ENCODE measurements around the gene FRAS1. TPM values are rescaled to one million over a fixed set of nuclear protein-coding genes. Genes with fewer than 3 reads are reported as not detected.
A peak's percentile ranks its signal among the peaks of the same experiment; 100 is the strongest.

Gene FRAS1
- total and polyA plus RNA-seq, 2 of the 8 experiments (the other 6 are each of a cell fraction or from before 2014, with no cell fraction given): 38.5 to 109 TPM

DNA sequence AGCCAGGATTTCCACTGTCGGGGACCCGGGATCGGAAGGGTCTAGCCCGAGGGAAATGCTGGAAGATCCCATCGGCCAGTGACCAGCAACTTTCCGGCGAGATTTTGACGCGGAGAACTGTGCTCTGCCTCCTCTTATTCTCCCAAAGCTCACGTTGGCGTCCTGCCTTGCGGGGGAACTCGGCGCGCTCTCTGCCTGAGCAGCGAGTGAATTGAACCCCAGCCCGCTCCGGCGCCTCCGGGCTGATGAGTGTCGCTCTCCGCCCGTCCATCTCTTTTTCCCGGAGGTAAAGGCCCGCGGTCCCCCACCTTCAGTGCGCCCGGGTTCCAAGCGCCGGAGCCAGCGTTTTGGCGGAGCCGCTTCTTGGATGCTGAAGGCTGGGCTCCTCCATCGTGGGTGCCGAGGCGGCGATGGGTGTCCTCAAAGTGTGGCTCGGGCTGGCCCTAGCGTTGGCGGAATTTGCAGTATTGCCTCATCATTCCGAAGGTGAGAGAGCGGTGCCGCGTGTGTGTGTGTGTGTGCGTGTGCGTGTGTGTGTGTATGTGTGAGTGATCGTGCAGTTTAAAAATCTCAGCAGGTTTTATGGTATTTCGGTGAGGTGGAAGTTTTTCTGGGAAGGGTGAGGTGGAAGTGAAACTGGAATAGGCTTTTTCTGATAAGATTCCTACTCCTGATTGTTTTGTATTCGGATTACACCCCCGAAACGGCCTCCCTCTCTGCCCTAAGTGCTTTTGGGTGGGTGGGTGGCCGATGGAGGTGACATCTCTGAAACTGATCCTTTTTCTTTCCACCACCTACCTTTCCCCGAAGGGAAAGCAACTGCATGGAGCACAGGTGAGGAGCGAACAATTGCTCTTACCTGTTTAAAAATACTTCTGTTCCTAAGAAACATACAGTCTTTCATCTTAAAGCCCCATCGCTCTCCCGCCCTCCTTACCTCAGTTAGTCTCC is 752 bp downstream of the FRAS1 start:
- H2AK5ac ChIP-seq (ENCODE audit: low read depth, low read length): peak overlapping the region; percentile 58; the same call in 1 of the 2 replicates
- FAIRE-seq: peak; percentile 39
- H4K5ac ChIP-seq (ENCODE audit: insufficient read length, low read depth, low read length): peak overlapping the region; percentile 53
- no peaks in the 10 kb centered on the region for H3K36me3 ChIP-seq (ENCODE audit: control insufficient read depth in 2 of 4, insufficient read depth in 4 of 4, low read length in 3 of 4)
- H4K8ac ChIP-seq (ENCODE audit: extremely low read depth, insufficient read depth, low read length): peak overlapping the region; percentile 75; the same call in 1 of the 2 replicates
- H2BK120ac ChIP-seq (replicated peaks; ENCODE audit: low read depth, low read length): peak overlapping the region; percentile 63
- H3K4ac ChIP-seq (replicated peaks; ENCODE audit: insufficient read length, low read depth, low read length): peak overlapping the region; percentile 28
- peaks cover 26 to 58% of the 10 kb centered on the region in 2 experiments; a peak in 3 of 4 replicates for H3K79me2 ChIP-seq (ENCODE audit: control insufficient read depth in 1 of 2, insufficient read depth in 2 of 2, low read length in 2 of 2)
- ChIA-PET CTCF (ENCODE audit: partially characterized antibody) (interaction anchor here (0.7 to 3.7 kb wide), 23 partner anchors 9 to 312 kb away, joined by 3 to 49 read pairs (median 7); no protein-coding TSS in a partner anchor), POLR2A (ENCODE audit: partially characterized antibody) (interaction anchor here (0.6 to 3.5 kb wide), 46 partner anchors 10 to 494 kb away, joined by 3 to 44 read pairs (median 4); partner anchors contain the start of genes ANXA3 and MRPL1)
- no peaks in the 10 kb centered on the region for H3K27me3 ChIP-seq (replicated peaks in 1 of 4; ENCODE audit: control insufficient read depth in 3 of 4, extremely low read depth in 1 of 4, insufficient read depth in 3 of 4, low read length in 3 of 4)
- H3K27ac ChIP-seq (ENCODE audit: low read depth, low read length): peak overlapping the region; percentile 70
- peak in 1 of 2 experiments; percentile 61 for DNase-seq (ENCODE audit: low read depth in 1 of 2, low spot score in 2 of 2)
- peak overlapping the region; percentile 69; the same call in 1 of the 2 replicates for H2BK5ac ChIP-seq (ENCODE audit: low read depth, low read length)
- 1% methylated on average over 56 of the region's 56 CpGs; no CpG with 5 or more reads in 1 of the 2 experiments for WGBS, 2 experiments (ENCODE audit: extremely low coverage in 1 of 2, insufficient coverage in 1 of 2, insufficient read length in 1 of 2, insufficient replicate concordance in 2 of 2, low coverage in 1 of 2, low lambda C conversion rate in 2 of 2, missing lambda C conversion rate in 1 of 2)
- peaks cover 7% of the 10 kb centered on the region for H3K79me1 ChIP-seq (ENCODE audit: low read depth, low read length)
- peak overlapping the region; percentile 99 for H3K18ac ChIP-seq (ENCODE audit: extremely low read depth, low read length)
- H4K91ac ChIP-seq (replicated peaks; ENCODE audit: insufficient read length, low read length): peak overlapping the region; percentile 62
- H2BK15ac ChIP-seq (ENCODE audit: low read length): peak overlapping the region; percentile 88; the same call in 1 of the 2 replicates
- peaks cover 0 to 6% of the 10 kb centered on the region in 2 experiments for H4K20me1 ChIP-seq (replicated peaks in 1 of 2; ENCODE audit: control insufficient read depth in 1 of 2, insufficient read depth in 2 of 2, low read length in 2 of 2)
- H3K4me1 ChIP-seq (replicated peaks in 1 of 4; ENCODE audit: control insufficient read depth in 3 of 4, insufficient read depth in 4 of 4, low read length in 3 of 4): peaks cover 3 to 16% (median 8%) of the 10 kb centered on the region in 4 experiments; a peak in 4 of 7 replicates
- peak overlapping the region; percentile 19 for H3K14ac ChIP-seq (ENCODE audit: insufficient read length)
- peak overlapping the region; percentile 90 to 100 (median 96) for H3K4me3 ChIP-seq (ENCODE audit: extremely low read depth in 1 of 4, insufficient read depth in 2 of 4, low read depth in 3 of 4, low read length in 4 of 4)
- H3K9me3 ChIP-seq (ENCODE audit: insufficient read depth in 2 of 2, low read depth in 1 of 2, low read length in 1 of 2): no peaks in the 10 kb centered on the region
- H3K56ac ChIP-seq (replicated peaks; ENCODE audit: insufficient read length, low read depth, low read length): peak overlapping the region; percentile 67
- peak overlapping the region; percentile 76 to 97 (median 82) for H3K9ac ChIP-seq (replicated peaks in 1 of 4; ENCODE audit: extremely low read depth in 1 of 4, low read depth in 3 of 4, low read length in 3 of 4)
- no peak overlapping the region for H2BK12ac ChIP-seq (ENCODE audit: low read depth, low read length)
- no peak overlapping the region for H2AFZ ChIP-seq (ENCODE audit: low read length)
- H3K23ac ChIP-seq (ENCODE audit: insufficient read length): no peak overlapping the region
- H2BK20ac ChIP-seq (ENCODE audit: low read length): no peak overlapping the region
- peaks cover 15% of the 10 kb centered on the region; the same call in 1 of the 2 replicates for H3K23me2 ChIP-seq (ENCODE audit: low read depth, low read length)
- H3K4me2 ChIP-seq (ENCODE audit: insufficient read depth in 1 of 2, low read depth in 2 of 2, low read length in 2 of 2): peak overlapping the region; percentile 95
- TF ChIP-seq BRCA1 (IDR thresholded peaks at IDR 0.05; ENCODE audit: low read depth, low read length) (no peak), CHD1 (IDR thresholded peaks at IDR 0.05; ENCODE audit: low read depth, low read length) (no peak), RAD21 (IDR thresholded peaks at IDR 0.05 in 1 of 2, conservative IDR thresholded peaks at IDR 0.05 in 1 of 2; ENCODE audit: low read depth in 2 of 2, low read length in 2 of 2) (no peak), KDM4A (IDR thresholded peaks at IDR 0.05; ENCODE audit: low read depth, low read length, severe bottlenecking) (peak; percentile 34), RNF2 (IDR thresholded peaks at IDR 0.05; ENCODE audit: borderline replicate concordance, low read depth, low read length, missing control alignments, poor library complexity, severe bottlenecking) (no peak), TCF12 (IDR thresholded peaks at IDR 0.05; ENCODE audit: low read depth, low read length) (no peak), KDM5A (IDR thresholded peaks at IDR 0.05; ENCODE audit: low read length) (no peak), GTF2F1 (IDR thresholded peaks at IDR 0.05; ENCODE audit: borderline replicate concordance, low read depth, low read length) (no peak)

All from H1 (cell line).